ENCODE results near the gene SLFN12L.

DNA sequence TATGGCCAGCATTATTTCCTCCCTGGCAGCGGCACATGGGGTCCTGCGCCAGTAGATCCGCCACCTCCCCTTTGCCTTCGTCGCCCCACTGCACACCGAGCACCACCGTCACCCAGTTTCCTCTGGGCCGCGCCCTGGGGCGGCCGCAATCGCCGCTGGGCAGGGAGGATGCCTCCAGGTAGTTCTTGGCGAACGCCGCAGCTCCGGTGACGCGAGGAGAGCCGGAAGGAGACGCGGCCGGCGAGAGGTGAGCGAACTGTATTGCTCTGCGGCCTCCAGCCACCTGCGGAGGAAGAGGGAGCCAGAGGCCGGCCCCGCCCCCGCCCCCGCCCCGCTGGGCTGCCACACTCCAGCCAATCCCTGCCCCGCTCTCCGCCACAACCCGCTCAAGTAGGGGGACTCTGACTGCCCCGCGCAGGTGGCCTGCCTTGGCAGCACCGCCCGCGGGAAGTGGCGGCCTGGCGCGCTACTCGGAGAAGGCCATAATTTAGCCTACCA, 77.1 kb downstream of the SLFN12L start:
- TF ChIP-seq FOXA1 (IDR thresholded peaks at IDR 0.05) (no peak), TARDBP (IDR thresholded peaks at IDR 0.05) (no peak), NFRKB (IDR thresholded peaks at IDR 0.05) (no peak)
